Endodermal cell (in vitro differentiated cells): Measurements from ENCODE around the gene TNFAIP3. TPM values are rescaled to one million over a fixed set of nuclear protein-coding genes. Genes with fewer than 3 reads are reported as not detected.

ENCODE experiments used
- DNase-seq: peaks from one replicate; pipeline ENCODE4 v3.0.0-alpha.2; 2017
- H3K27ac ChIP-seq: 2 replicates; pipeline ENCODE4 v1.5.1; 2013; ENCODE audit warnings: mild to moderate bottlenecking, low read depth, low read length, moderate library complexity
- H3K27me3 ChIP-seq: 2 replicates; pipeline ENCODE4 v1.6.1; 2013; ENCODE audit warnings: mild to moderate bottlenecking, low read length, moderate library complexity; ENCODE audit not compliant: insufficient read depth, control insufficient read depth, poor library complexity, severe bottlenecking
- H3K36me3 ChIP-seq: 2 replicates; pipeline ENCODE4 v1.7.0; 2013; ENCODE audit warnings: mild to moderate bottlenecking, low read length, moderate library complexity; ENCODE audit not compliant: control insufficient read depth, insufficient read depth
- H3K4me1 ChIP-seq: one replicate; pipeline ENCODE4 v1.7.0; 2013; ENCODE audit warnings: low read length; ENCODE audit not compliant: control insufficient read depth, insufficient read depth
- H3K4me3 ChIP-seq: 2 replicates; pipeline ENCODE4 v1.5.1; 2013; ENCODE audit warnings: mild to moderate bottlenecking, low read length, moderate library complexity
- H3K9ac ChIP-seq: 2 replicates; pipeline ENCODE4 v1.6.1; 2013; ENCODE audit warnings: mild to moderate bottlenecking, low read length, moderate library complexity; ENCODE audit not compliant: poor library complexity, severe bottlenecking; ENCODE audit errors: extremely low read depth
- H3K9me3 ChIP-seq: 2 replicates; pipeline ENCODE4 v1.6.1; 2013; ENCODE audit warnings: mild to moderate bottlenecking, low read length, moderate library complexity; ENCODE audit not compliant: control insufficient read depth
- H3K27ac Mint-ChIP-seq: 2 replicates; pipeline ENCODE4 v1.8.0; 2020; ENCODE audit warnings: mixed read lengths
- H3K27me3 Mint-ChIP-seq: 2 replicates; pipeline ENCODE4 v1.8.0; 2021; ENCODE audit warnings: mild to moderate bottlenecking, mixed read lengths; ENCODE audit not compliant: insufficient read depth
- H3K36me3 Mint-ChIP-seq: 2 replicates; pipeline ENCODE4 v1.8.0; 2020; ENCODE audit warnings: low read depth, mixed read lengths
- H3K4me1 Mint-ChIP-seq: 2 replicates; pipeline ENCODE4 v1.8.0; 2020; ENCODE audit warnings: mixed read lengths
- H3K4me3 Mint-ChIP-seq: 2 replicates; pipeline ENCODE4 v1.8.0; 2020; ENCODE audit warnings: mild to moderate bottlenecking, moderate library complexity, mixed read lengths
- H3K9me3 Mint-ChIP-seq: 2 replicates; pipeline ENCODE4 v1.8.0; 2020; ENCODE audit warnings: mild to moderate bottlenecking, mixed read lengths
- WGBS, 2 experiments: methylation state at CpG; one replicate each; pipeline versions ENCODE4 v1.1.5 to v1.1.7; 2013; ENCODE audit warnings: missing lambda C conversion rate in 2 of 2, mixed read lengths in 1 of 2; ENCODE audit not compliant: insufficient coverage in 1 of 2, insufficient read length in 1 of 2; 5-methylcytosine and 5-hydroxymethylcytosine counted together
- long read RNA-seq, 4 experiments: library from polyadenylated mRNA in 2 of 4; library from RNA in 1 of 4; library from capped mRNA in 1 of 4; stranded (forward) in 3 of 4; unstranded in 1 of 4; transcript quantifications; one replicate each; pipeline ENCODE4 v2.0.0, GENCODE V29; 2020 to 2021; ENCODE audit warnings: inconsistent platforms in 1 of 4
- polyA plus RNA-seq, 2 experiments: library from polyadenylated mRNA; stranded (reverse); fragments of 50-300 nt; gene quantifications; one replicate each; pipeline ENCODE4 v1.2.3, GENCODE V29; 2013
- total RNA-seq, 2 donors: library from RNA; stranded (reverse); fragmentation: NEBNext Ultra II Directional in 1 of 2; extraction: Animal tissue kit (Norgen Biotek cat#: 25700) in 1 of 2; gene quantifications; 2 replicates in 1 of 2; 3 replicates in 1 of 2; pipeline ENCODE4 v1.2.1, GENCODE V29; 2021
- TF ChIP-seq, protein P1 (sequence below): fragments of 200-600 bp; sonication (generic); conservative IDR thresholded peaks from 2 replicates; pipeline ENCODE4 v1.5.0; 2021; ENCODE audit warnings: antibody characterized with exemption, mild to moderate bottlenecking

The TNFAIP3 gene
- 10 to 100 TPM in 1 of 2 donors, 1 to 10 TPM in 1; 4.4 to 12.3 TPM for total RNA-seq
- 3.6 TPM for polyA plus RNA-seq (2013, experiment 1 of 2)
- polyA plus RNA-seq (2013, experiment 2 of 2) = 4.2 TPM
- long read RNA-seq, experiment 1, full-length matches to known transcripts = 2 of 3 reads
- long read RNA-seq, experiment 1, partial matches to known transcripts = 0 of 3 reads
- long read RNA-seq, experiment 1, other reads (novel, unspliced or antisense) = 1 of 3 reads
- long read RNA-seq, experiment 2, full-length matches to known transcripts = 5 of 10 reads
- long read RNA-seq, experiment 2, partial matches to known transcripts = 0 of 10 reads
- long read RNA-seq, experiment 2, other reads (novel, unspliced or antisense) = 5 of 10 reads
- long read RNA-seq, experiment 3, full-length matches to known transcripts = 5 of 10 reads
- long read RNA-seq, experiment 3, partial matches to known transcripts = 1 of 10 reads
- long read RNA-seq, experiment 3, other reads (novel, unspliced or antisense) = 4 of 10 reads
- long read RNA-seq, experiment 4 = 0 reads

DNA sequence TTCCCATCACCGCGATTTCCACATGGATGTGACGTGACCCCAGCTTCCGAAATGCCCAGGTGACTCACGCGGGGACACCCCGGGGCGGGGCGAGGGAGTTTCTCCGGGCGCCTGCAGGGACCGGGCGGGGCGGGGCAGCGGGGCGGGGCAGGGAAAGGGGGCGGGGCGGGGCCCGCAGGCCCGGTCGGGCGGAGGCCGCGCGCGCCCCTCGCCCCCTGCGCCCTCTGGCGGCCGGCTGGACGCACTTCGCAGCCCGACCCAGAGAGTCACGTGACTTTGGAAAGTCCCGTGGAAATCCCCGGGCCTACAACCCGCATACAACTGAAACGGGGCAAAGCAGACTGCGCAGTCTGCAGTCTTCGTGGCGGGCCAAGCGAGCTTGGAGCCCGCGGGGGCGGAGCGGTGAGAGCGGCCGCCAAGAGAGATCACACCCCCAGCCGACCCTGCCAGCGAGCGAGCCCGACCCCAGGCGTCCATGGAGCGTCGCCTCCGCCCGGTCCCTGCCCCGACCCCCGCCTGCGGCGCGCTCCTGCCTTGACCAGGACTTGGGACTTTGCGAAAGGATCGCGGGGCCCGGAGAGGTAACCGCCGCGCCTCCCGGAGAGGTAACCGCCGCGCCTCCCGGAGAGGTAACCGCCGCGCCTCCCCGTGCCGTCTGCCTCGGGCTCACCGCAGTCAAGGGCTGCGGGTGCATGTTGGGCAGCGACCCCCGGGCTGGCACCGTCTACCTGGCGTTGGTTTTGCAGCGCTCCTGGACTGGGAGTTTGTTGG is at the start of gene TNFAIP3:
Gene TNFAIP3, plus strand, starts transcription at position 346 of the 771 bp plus-strand sequence. CDS start 3,969 bp downstream, outside the sequence.
- Mint-ChIP-seq H3K36me3 (no peaks in the 10 kb centered on the region), H3K9me3 (peaks cover 2% of the 10 kb centered on the region), H3K4me1 (peaks cover 55% of the 10 kb centered on the region), H3K4me3 (peak within 1 kb of the TSS; percentile 77), H3K27ac (peak within 1 kb of the TSS; percentile 91), H3K27me3 (peaks cover 28% of the 10 kb centered on the region)
- H3K27me3 ChIP-seq = peaks cover 18% of the 10 kb centered on the region
- TF ChIP-seq, protein P1, sequence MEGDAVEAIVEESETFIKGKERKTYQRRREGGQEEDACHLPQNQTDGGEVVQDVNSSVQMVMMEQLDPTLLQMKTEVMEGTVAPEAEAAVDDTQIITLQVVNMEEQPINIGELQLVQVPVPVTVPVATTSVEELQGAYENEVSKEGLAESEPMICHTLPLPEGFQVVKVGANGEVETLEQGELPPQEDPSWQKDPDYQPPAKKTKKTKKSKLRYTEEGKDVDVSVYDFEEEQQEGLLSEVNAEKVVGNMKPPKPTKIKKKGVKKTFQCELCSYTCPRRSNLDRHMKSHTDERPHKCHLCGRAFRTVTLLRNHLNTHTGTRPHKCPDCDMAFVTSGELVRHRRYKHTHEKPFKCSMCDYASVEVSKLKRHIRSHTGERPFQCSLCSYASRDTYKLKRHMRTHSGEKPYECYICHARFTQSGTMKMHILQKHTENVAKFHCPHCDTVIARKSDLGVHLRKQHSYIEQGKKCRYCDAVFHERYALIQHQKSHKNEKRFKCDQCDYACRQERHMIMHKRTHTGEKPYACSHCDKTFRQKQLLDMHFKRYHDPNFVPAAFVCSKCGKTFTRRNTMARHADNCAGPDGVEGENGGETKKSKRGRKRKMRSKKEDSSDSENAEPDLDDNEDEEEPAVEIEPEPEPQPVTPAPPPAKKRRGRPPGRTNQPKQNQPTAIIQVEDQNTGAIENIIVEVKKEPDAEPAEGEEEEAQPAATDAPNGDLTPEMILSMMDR = peak; percentile 89
- 0% methylated on average over 23 to 87 of the region's 87 CpGs for WGBS, 2 experiments
- peaks cover 7% of the 10 kb centered on the region for H3K4me1 ChIP-seq
- no peaks in the 10 kb centered on the region for H3K36me3 ChIP-seq
- peak within 1 kb of the TSS; percentile 85 for H3K4me3 ChIP-seq
- peak within 1 kb of the TSS; percentile 45 for H3K9ac ChIP-seq
- H3K9me3 ChIP-seq = no peaks in the 10 kb centered on the region
- no peak within 1 kb of the TSS for H3K27ac ChIP-seq
- DNase-seq = peak; percentile 93

DNA sequence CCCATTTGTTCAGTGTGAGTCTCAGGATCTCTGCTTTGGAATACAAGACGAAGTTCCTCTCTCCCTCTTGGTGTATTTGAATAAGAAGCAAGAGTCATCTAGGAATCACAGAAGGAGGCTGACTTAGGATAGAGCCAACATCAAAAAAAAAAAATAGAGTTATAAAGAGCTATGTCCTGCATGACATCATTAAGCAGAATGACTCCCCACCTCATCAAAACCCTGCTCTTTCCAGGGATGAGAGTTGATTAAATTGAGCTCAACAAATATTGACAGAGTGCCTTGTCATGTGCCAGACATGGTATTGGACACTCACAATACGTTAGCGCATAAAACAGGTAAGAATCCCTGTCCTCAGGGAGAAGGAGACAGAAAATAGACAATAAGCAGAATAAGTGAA is 48.6 kb upstream of the TNFAIP3 start:
- no peak overlapping the region for H3K4me3 Mint-ChIP-seq
- no peaks in the 10 kb centered on the region for H3K9me3 Mint-ChIP-seq
- Histone ChIP-seq H3K4me1 (no peaks in the 10 kb centered on the region), H3K27me3 (no peaks in the 10 kb centered on the region), H3K9me3 (no peaks in the 10 kb centered on the region), H3K4me3 (no peak overlapping the region), H3K36me3 (no peaks in the 10 kb centered on the region), H3K9ac (no peak overlapping the region), H3K27ac (no peak overlapping the region)
- TF ChIP-seq, protein P1 = no peak
- no peak for DNase-seq
- peaks cover under 1% of the 10 kb centered on the region for H3K4me1 Mint-ChIP-seq
- 89 to 97% methylated on average over 3 of the region's 3 CpGs for WGBS, 2 experiments
- no peaks in the 10 kb centered on the region for H3K27me3 Mint-ChIP-seq
- no peak overlapping the region for H3K27ac Mint-ChIP-seq
- H3K36me3 Mint-ChIP-seq = no peaks in the 10 kb centered on the region

DNA sequence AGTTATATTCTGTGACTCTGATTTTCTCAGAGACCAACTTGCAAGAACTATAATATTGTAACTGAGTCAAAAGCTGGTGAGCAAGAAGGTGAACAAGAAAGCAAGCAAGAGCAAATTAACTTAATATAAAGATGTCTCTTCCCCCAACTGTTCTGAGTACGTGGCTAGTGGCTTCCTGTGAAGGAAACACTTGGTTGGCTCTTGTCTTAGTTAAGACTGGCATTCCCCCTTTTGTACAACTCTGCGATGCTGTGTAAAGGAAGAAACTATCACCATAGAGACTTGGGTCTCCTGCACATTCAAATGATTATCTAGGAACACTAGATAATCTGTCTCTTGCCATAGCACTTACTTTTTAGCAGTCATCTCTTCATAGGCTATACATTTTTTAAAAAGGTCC is 47.3 kb upstream of the TNFAIP3 start:
- Histone ChIP-seq H3K9ac (no peak overlapping the region), H3K27ac (no peak overlapping the region), H3K27me3 (no peaks in the 10 kb centered on the region), H3K36me3 (no peaks in the 10 kb centered on the region), H3K4me1 (no peaks in the 10 kb centered on the region), H3K4me3 (no peak overlapping the region), H3K9me3 (no peaks in the 10 kb centered on the region)
- Mint-ChIP-seq H3K27ac (no peak overlapping the region), H3K36me3 (no peaks in the 10 kb centered on the region), H3K4me1 (peaks cover 12% of the 10 kb centered on the region), H3K9me3 (no peaks in the 10 kb centered on the region), H3K27me3 (no peaks in the 10 kb centered on the region), H3K4me3 (no peak overlapping the region)
- WGBS, 2 experiments = 85 to 89% methylated on average over 2 of the region's 2 CpGs
- no peak for DNase-seq
- TF ChIP-seq, protein P1 = no peak
